Activated CD4-positive, alpha-beta T cell treated with anti-CD3 and anti-CD28 coated beads, Interleukin-2, amount 10 ng/mL, durations not matched to agents 24 days and 14 days (primary cell): ENCODE measurements around the gene SLC6A2. TPM values are rescaled to one million over a fixed set of nuclear protein-coding genes. Genes with fewer than 3 reads are reported as not detected.
A peak's percentile ranks its signal among the peaks of the same experiment; 100 is the strongest.

Experiments
- DNase-seq: peaks from one replicate; pipeline ENCODE4 v3.0.0; 2022
- H3K27ac Mint-ChIP-seq: one replicate; pipeline ENCODE4 v1.8.0; 2022; ENCODE audit warnings: mild to moderate bottlenecking, mixed read lengths
- H3K27me3 Mint-ChIP-seq: one replicate; pipeline ENCODE4 v1.8.0; 2022; ENCODE audit warnings: mixed read lengths
- H3K36me3 Mint-ChIP-seq: one replicate; pipeline ENCODE4 v1.8.0; 2022; ENCODE audit warnings: low read depth, mild to moderate bottlenecking, mixed read lengths
- H3K4me1 Mint-ChIP-seq: one replicate; pipeline ENCODE4 v1.8.0; 2021; ENCODE audit warnings: mixed read lengths
- H3K4me3 Mint-ChIP-seq: one replicate; pipeline ENCODE4 v1.8.0; 2022; ENCODE audit warnings: mild to moderate bottlenecking, moderate library complexity, mixed read lengths
- H3K9me3 Mint-ChIP-seq: one replicate; pipeline ENCODE4 v1.8.0; 2021; ENCODE audit warnings: mixed read lengths
- intact Hi-C: fragments of 100-400 bp; cut with micrococcal nuclease; formaldehyde crosslinking; loops from one replicate; pipeline ENCODE4 v1.15.1; 2023
- total RNA-seq: library from RNA; stranded (reverse); gene quantifications from 2 replicates; pipeline ENCODE4 v1.2.3, GENCODE V29; 2022

The SLC6A2 gene
- total RNA-seq, 1 donor from 2014 or later = not detected

- Mint-ChIP-seq H3K9me3 (no peaks in the 10 kb centered on the region), H3K27ac (no peak overlapping the region), H3K27me3 (no peaks in the 10 kb centered on the region), H3K36me3 (no peaks in the 10 kb centered on the region), H3K4me1 (no peaks in the 10 kb centered on the region), H3K4me3 (no peak overlapping the region)
- intact Hi-C loops = no loop called here
- no peak for DNase-seq
Measured at GRCh38 chr16:55671206-55671973, 15.6 kb downstream of the SLC6A2 start.

GRCh38 chr16:55671974-55672280, 16.1 kb downstream of the SLC6A2 start:
- no peaks in the 10 kb centered on the region for H3K27me3 Mint-ChIP-seq
- H3K9me3 Mint-ChIP-seq = no peaks in the 10 kb centered on the region
- DNase-seq = no peak
- H3K4me3 Mint-ChIP-seq = no peak overlapping the region
- no peak overlapping the region for H3K27ac Mint-ChIP-seq
- no peaks in the 10 kb centered on the region for H3K36me3 Mint-ChIP-seq
- no peaks in the 10 kb centered on the region for H3K4me1 Mint-ChIP-seq
- intact Hi-C loops = no loop called here

- Mint-ChIP-seq H3K27ac (no peak overlapping the region), H3K4me3 (no peak overlapping the region), H3K9me3 (no peaks in the 10 kb centered on the region), H3K36me3 (no peaks in the 10 kb centered on the region), H3K4me1 (no peaks in the 10 kb centered on the region), H3K27me3 (no peaks in the 10 kb centered on the region)
- no peak for DNase-seq
- intact Hi-C loops = no loop called here
Measured at GRCh38 chr16:55672471-55672870, 16.7 kb downstream of the SLC6A2 start.

- H3K4me3 Mint-ChIP-seq = no peak overlapping the region
- no peak overlapping the region for H3K27ac Mint-ChIP-seq
- DNase-seq = no peak
- H3K9me3 Mint-ChIP-seq = no peaks in the 10 kb centered on the region
- H3K27me3 Mint-ChIP-seq = no peaks in the 10 kb centered on the region
- no peaks in the 10 kb centered on the region for H3K4me1 Mint-ChIP-seq
- intact Hi-C loops = no loop called here
- no peaks in the 10 kb centered on the region for H3K36me3 Mint-ChIP-seq
Measured at GRCh38 chr16:55678161-55678821, 22.5 kb downstream of the SLC6A2 start.

GRCh38 chr16:55682086-55682485, 26.3 kb downstream of the SLC6A2 start:
- no peaks in the 10 kb centered on the region for H3K9me3 Mint-ChIP-seq
- intact Hi-C loops = no loop called here
- no peaks in the 10 kb centered on the region for H3K4me1 Mint-ChIP-seq
- H3K27ac Mint-ChIP-seq = no peak overlapping the region
- no peak for DNase-seq
- H3K4me3 Mint-ChIP-seq = no peak overlapping the region
- no peaks in the 10 kb centered on the region for H3K36me3 Mint-ChIP-seq
- no peaks in the 10 kb centered on the region for H3K27me3 Mint-ChIP-seq

- no peak for DNase-seq
- intact Hi-C loops = no loop called here
- Mint-ChIP-seq H3K4me1 (no peaks in the 10 kb centered on the region), H3K27ac (no peak overlapping the region), H3K36me3 (no peaks in the 10 kb centered on the region), H3K9me3 (no peaks in the 10 kb centered on the region), H3K27me3 (no peaks in the 10 kb centered on the region), H3K4me3 (no peak overlapping the region)
Measured at GRCh38 chr16:55685973-55686372, 30.2 kb downstream of the SLC6A2 start.

GRCh38 chr16:55686671-55687070, 30.9 kb downstream of the SLC6A2 start:
- Mint-ChIP-seq H3K36me3 (no peaks in the 10 kb centered on the region), H3K4me1 (no peaks in the 10 kb centered on the region), H3K9me3 (no peaks in the 10 kb centered on the region), H3K27ac (no peak overlapping the region), H3K4me3 (no peak overlapping the region), H3K27me3 (no peaks in the 10 kb centered on the region)
- intact Hi-C loops = no loop called here
- no peak for DNase-seq

- Mint-ChIP-seq H3K36me3 (no peaks in the 10 kb centered on the region), H3K27ac (no peak overlapping the region), H3K4me1 (no peaks in the 10 kb centered on the region), H3K27me3 (no peaks in the 10 kb centered on the region), H3K4me3 (no peak overlapping the region), H3K9me3 (no peaks in the 10 kb centered on the region)
- DNase-seq = no peak
- intact Hi-C loops = no loop called here
Measured at GRCh38 chr16:55687802-55688201, 32.0 kb downstream of the SLC6A2 start.

GRCh38 chr16:55690841-55691240, 35.1 kb downstream of the SLC6A2 start:
- Mint-ChIP-seq H3K4me1 (no peaks in the 10 kb centered on the region), H3K36me3 (no peaks in the 10 kb centered on the region), H3K9me3 (no peaks in the 10 kb centered on the region), H3K27ac (no peak overlapping the region), H3K4me3 (no peak overlapping the region), H3K27me3 (no peaks in the 10 kb centered on the region)
- intact Hi-C loops = no loop called here
- no peak for DNase-seq

- H3K4me3 Mint-ChIP-seq = no peak overlapping the region
- DNase-seq = no peak
- no peaks in the 10 kb centered on the region for H3K36me3 Mint-ChIP-seq
- H3K27me3 Mint-ChIP-seq = no peaks in the 10 kb centered on the region
- H3K27ac Mint-ChIP-seq = no peak overlapping the region
- intact Hi-C loops = no loop called here
- no peaks in the 10 kb centered on the region for H3K9me3 Mint-ChIP-seq
- no peaks in the 10 kb centered on the region for H3K4me1 Mint-ChIP-seq
Measured at GRCh38 chr16:55691771-55692170, 36.0 kb downstream of the SLC6A2 start.

- Mint-ChIP-seq H3K4me1 (no peaks in the 10 kb centered on the region), H3K36me3 (no peaks in the 10 kb centered on the region), H3K27me3 (no peaks in the 10 kb centered on the region), H3K27ac (no peak overlapping the region), H3K9me3 (no peaks in the 10 kb centered on the region), H3K4me3 (no peak overlapping the region)
- intact Hi-C loops = no loop called here
- DNase-seq = no peak
Measured at GRCh38 chr16:55695595-55695994, 39.8 kb downstream of the SLC6A2 start.

GRCh38 chr16:55697867-55698266, 42.1 kb downstream of the SLC6A2 start:
- DNase-seq = no peak
- no peak overlapping the region for H3K4me3 Mint-ChIP-seq
- no peaks in the 10 kb centered on the region for H3K4me1 Mint-ChIP-seq
- H3K27ac Mint-ChIP-seq = no peak overlapping the region
- H3K27me3 Mint-ChIP-seq = no peaks in the 10 kb centered on the region
- no peaks in the 10 kb centered on the region for H3K36me3 Mint-ChIP-seq
- H3K9me3 Mint-ChIP-seq = no peaks in the 10 kb centered on the region
- intact Hi-C loops = no loop called here

GRCh38 chr16:55698331-55698730, 42.5 kb downstream of the SLC6A2 start:
- intact Hi-C loops = no loop called here
- Mint-ChIP-seq H3K36me3 (no peaks in the 10 kb centered on the region), H3K27ac (no peak overlapping the region), H3K4me1 (peaks cover 3% of the 10 kb centered on the region), H3K4me3 (no peak overlapping the region), H3K27me3 (no peaks in the 10 kb centered on the region), H3K9me3 (no peaks in the 10 kb centered on the region)
- DNase-seq = no peak

GRCh38 chr16:55698946-55699345, 43.2 kb downstream of the SLC6A2 start:
- Mint-ChIP-seq H3K4me1 (peaks cover 3% of the 10 kb centered on the region), H3K4me3 (no peak overlapping the region), H3K27ac (no peak overlapping the region), H3K27me3 (no peaks in the 10 kb centered on the region), H3K36me3 (no peaks in the 10 kb centered on the region), H3K9me3 (no peaks in the 10 kb centered on the region)
- intact Hi-C loops = no loop called here
- no peak for DNase-seq

GRCh38 chr16:55699616-55700015, 43.8 kb downstream of the SLC6A2 start:
- H3K4me3 Mint-ChIP-seq = no peak overlapping the region
- no peaks in the 10 kb centered on the region for H3K9me3 Mint-ChIP-seq
- H3K4me1 Mint-ChIP-seq = peaks cover 3% of the 10 kb centered on the region
- intact Hi-C loops = no loop called here
- peak overlapping the region; percentile 0 for H3K27ac Mint-ChIP-seq
- DNase-seq = no peak
- H3K36me3 Mint-ChIP-seq = no peaks in the 10 kb centered on the region
- H3K27me3 Mint-ChIP-seq = peaks cover 2% of the 10 kb centered on the region
